NCI-H446 treated with DMSO at 0.1 percent for 48 hours (cell line): ENCODE data around the gene RBBP4.
A peak's percentile ranks its signal among the peaks of the same experiment; 100 is the strongest.
"Not testable (repeated sequence)": the region's sequence is repeated elsewhere in the genome, so short reads cannot be mapped to it uniquely, and the experiment has no call there.

Source experiments
- DNase-seq: peaks from one replicate; lab custom pipeline; 2025; lab: John Stamatoyannopoulos, UW

Gene RBBP4

GRCh38 chr1:32639489-32640075 lies 11.4 kb upstream of the RBBP4 start:
- DNase-seq, result no peak

GRCh38 chr1:32642292-32642827 lies 8.6 kb upstream of the RBBP4 start:
- DNase-seq, result not testable (repeated sequence)

- DNase-seq, result no peak
Observed at GRCh38 chr1:32644426-32644825, 6.6 kb upstream of the RBBP4 start.

- DNase-seq, result no peak
Observed at GRCh38 chr1:32647308-32648134, 3.5 kb upstream of the RBBP4 start.

- DNase-seq, result peak; percentile 90
Observed at GRCh38 chr1:32650248-32650751, 708 bp upstream of the RBBP4 start, which contains the start of gene ZBTB8OS. TSS of gene ZBTB8OS (minus strand) at chr1:32650550. CDS start at chr1:32650529, 21 bp downstream.

GRCh38 chr1:32651461-32652073 lies 559 bp downstream of the RBBP4 start:
- no peak for DNase-seq

GRCh38 chr1:32652244-32652962 lies 1.4 kb downstream of the RBBP4 start:
- DNase-seq, result no peak

- no peak for DNase-seq
Observed at GRCh38 chr1:32659581-32659980, 8.6 kb downstream of the RBBP4 start.

GRCh38 chr1:32665915-32666314 lies 14.9 kb downstream of the RBBP4 start:
- no peak for DNase-seq

- no peak for DNase-seq
Observed at GRCh38 chr1:32666901-32667566, 16.0 kb downstream of the RBBP4 start.

- not testable (repeated sequence) for DNase-seq
Observed at GRCh38 chr1:32668716-32669115, 17.7 kb downstream of the RBBP4 start.

- DNase-seq, result no peak
Observed at GRCh38 chr1:32676945-32677344, 25.9 kb downstream of the RBBP4 start.

GRCh38 chr1:32679993-32680392 lies 29.0 kb downstream of the RBBP4 start:
- DNase-seq, result not testable (repeated sequence)

GRCh38 chr1:32680642-32681041 lies 29.6 kb downstream of the RBBP4 start:
- DNase-seq, result no peak

GRCh38 chr1:32681509-32681908 lies 30.5 kb downstream of the RBBP4 start:
- DNase-seq, result no peak

- DNase-seq, result no peak
Observed at GRCh38 chr1:32681999-32682398, 31.0 kb downstream of the RBBP4 start.

- no peak for DNase-seq
Observed at GRCh38 chr1:32683397-32683796, 32.4 kb downstream of the RBBP4 start.

GRCh38 chr1:32684167-32684811 lies 33.3 kb downstream of the RBBP4 start:
- no peak for DNase-seq

- DNase-seq, result no peak
Observed at GRCh38 chr1:32685498-32685897, 34.5 kb downstream of the RBBP4 start.

GRCh38 chr1:32686387-32686786 lies 35.4 kb downstream of the RBBP4 start:
- DNase-seq, result no peak
